Liver (tissue), 3 donors: Measurements from ENCODE around the gene ZKSCAN4.

ENCODE experiments used
- CTCF ChIP-seq: fragments of 150-350 bp; IDR thresholded peaks from 2 replicates; pipeline ENCODE4 v1.5.1; 2017; ENCODE audit warnings: improper control_type of control experiment, low read depth, low read length; ENCODE audit not compliant: missing input control
- EGR1 ChIP-seq, 2 donors: IDR thresholded peaks; 2 replicates each; pipeline ENCODE4 v1.6.1; 2016 to 2018; ENCODE audit warnings: antibody characterized with exemption in 2 of 2, low read depth in 2 of 2
- FOXA1 ChIP-seq: IDR thresholded peaks from 2 replicates; pipeline ENCODE4 v1.6.1; 2016; ENCODE audit warnings: antibody characterized with exemption
- JUND ChIP-seq, 2 donors: IDR thresholded peaks; 2 replicates each; pipeline ENCODE4 v1.6.1; 2016; ENCODE audit warnings: antibody characterized with exemption in 2 of 2
- MAX ChIP-seq: IDR thresholded peaks from 2 replicates; pipeline ENCODE4 v1.6.1; 2016; ENCODE audit warnings: antibody characterized with exemption
- NR2F2 ChIP-seq: IDR thresholded peaks from 2 replicates; pipeline ENCODE4 v1.6.1; 2016; ENCODE audit warnings: antibody characterized with exemption
- RAD21 ChIP-seq, 2 donors: IDR thresholded peaks; 2 replicates each; pipeline ENCODE4 v1.6.1; 2016; ENCODE audit warnings: antibody characterized with exemption in 2 of 2, mild to moderate bottlenecking in 2 of 2
- SP1 ChIP-seq: IDR thresholded peaks from 2 replicates; pipeline ENCODE4 v1.6.1; 2018; ENCODE audit warnings: antibody characterized with exemption, mild to moderate bottlenecking
- TAF1 ChIP-seq: conservative IDR thresholded peaks from 2 replicates; pipeline ENCODE4 v1.6.1; 2016; ENCODE audit warnings: antibody characterized with exemption, mild to moderate bottlenecking
- TF ChIP-seq, protein P1 (sequence below): IDR thresholded peaks from 2 replicates; pipeline ENCODE4 v1.6.1; 2016; ENCODE audit warnings: antibody characterized with exemption
- TF ChIP-seq, protein P2 (sequence below): IDR thresholded peaks from 2 replicates; pipeline ENCODE4 v1.6.1; 2016; ENCODE audit warnings: antibody characterized with exemption, mild to moderate bottlenecking
- donor health status: healthy.
- donor health status: healthy.

DNA sequence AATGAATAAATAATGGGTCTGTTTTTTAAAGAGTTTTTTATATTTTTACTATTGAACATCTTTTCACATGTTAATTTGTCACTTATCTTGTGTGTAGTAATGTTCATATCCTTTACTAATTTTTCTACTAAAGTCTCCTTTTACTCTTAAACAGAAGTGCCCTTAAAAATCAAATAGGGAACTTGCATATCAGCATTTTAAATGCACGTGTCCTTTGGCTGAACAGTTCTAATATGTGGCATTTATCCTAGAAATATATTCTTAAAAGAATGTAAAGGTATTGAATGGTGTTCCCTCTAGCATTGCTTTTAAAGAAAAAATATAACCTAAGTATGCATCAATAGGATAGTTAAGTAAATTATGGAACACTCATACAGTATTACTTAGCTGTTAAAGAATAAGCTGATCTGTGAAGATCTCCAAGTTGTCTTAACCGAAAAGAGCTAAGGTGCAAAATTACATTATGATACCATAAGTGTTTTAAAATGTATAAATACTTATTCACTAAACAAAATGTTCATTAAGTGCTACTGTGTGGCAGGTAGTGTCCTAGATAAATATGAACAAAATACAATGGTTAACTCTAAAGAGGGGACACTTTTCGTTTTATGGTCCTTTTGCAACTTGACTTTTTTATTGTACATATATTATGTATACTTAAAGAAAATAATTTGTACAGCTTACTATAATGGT, 28.7 kb upstream of the ZKSCAN4 start:
- TF ChIP-seq CTCF (no peak), MAX (no peak), TAF1 (no peak), JUND (IDR thresholded peaks at IDR 0.05) (no peak), NR2F2 (no peak), FOXA1 (no peak), EGR1 (IDR thresholded peaks at IDR 0.05; ENCODE audit: low read depth in 2 of 2) (no peak), SP1 (no peak), RAD21 (IDR thresholded peaks at IDR 0.05) (no peak)
- TF ChIP-seq, protein P1, sequence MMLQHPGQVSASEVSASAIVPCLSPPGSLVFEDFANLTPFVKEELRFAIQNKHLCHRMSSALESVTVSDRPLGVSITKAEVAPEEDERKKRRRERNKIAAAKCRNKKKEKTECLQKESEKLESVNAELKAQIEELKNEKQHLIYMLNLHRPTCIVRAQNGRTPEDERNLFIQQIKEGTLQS, result no peak
- TF ChIP-seq, protein P2, sequence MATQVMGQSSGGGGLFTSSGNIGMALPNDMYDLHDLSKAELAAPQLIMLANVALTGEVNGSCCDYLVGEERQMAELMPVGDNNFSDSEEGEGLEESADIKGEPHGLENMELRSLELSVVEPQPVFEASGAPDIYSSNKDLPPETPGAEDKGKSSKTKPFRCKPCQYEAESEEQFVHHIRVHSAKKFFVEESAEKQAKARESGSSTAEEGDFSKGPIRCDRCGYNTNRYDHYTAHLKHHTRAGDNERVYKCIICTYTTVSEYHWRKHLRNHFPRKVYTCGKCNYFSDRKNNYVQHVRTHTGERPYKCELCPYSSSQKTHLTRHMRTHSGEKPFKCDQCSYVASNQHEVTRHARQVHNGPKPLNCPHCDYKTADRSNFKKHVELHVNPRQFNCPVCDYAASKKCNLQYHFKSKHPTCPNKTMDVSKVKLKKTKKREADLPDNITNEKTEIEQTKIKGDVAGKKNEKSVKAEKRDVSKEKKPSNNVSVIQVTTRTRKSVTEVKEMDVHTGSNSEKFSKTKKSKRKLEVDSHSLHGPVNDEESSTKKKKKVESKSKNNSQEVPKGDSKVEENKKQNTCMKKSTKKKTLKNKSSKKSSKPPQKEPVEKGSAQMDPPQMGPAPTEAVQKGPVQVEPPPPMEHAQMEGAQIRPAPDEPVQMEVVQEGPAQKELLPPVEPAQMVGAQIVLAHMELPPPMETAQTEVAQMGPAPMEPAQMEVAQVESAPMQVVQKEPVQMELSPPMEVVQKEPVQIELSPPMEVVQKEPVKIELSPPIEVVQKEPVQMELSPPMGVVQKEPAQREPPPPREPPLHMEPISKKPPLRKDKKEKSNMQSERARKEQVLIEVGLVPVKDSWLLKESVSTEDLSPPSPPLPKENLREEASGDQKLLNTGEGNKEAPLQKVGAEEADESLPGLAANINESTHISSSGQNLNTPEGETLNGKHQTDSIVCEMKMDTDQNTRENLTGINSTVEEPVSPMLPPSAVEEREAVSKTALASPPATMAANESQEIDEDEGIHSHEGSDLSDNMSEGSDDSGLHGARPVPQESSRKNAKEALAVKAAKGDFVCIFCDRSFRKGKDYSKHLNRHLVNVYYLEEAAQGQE, result no peak
